ENCODE results near the gene TRAF7.
"Not testable (repeated sequence)": the region's sequence is repeated elsewhere in the genome, so short reads cannot be mapped to it uniquely, and the experiment has no call there.

TRAF7 gene

DNA sequence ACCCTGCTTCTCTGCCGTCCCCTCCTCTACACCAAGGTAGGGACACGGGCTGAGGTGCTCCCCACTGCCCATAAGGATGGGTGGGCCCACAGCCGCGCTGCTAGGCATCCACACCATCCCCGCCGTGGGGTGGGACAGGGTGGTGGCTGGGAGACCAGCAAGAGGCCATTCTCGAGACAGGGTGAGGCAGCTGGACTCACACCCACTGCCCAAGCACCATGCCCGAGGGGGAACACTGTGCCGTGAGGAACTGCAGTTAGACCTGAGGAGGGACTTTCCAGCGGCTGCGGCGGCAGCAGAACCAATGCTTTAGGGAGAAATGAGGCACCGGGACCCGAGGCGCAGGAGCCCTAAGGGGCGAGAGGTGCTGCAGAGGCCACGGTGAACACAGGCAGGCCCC is 33.2 kb upstream of the TRAF7 start:
- DNase-seq, result no peak

DNA sequence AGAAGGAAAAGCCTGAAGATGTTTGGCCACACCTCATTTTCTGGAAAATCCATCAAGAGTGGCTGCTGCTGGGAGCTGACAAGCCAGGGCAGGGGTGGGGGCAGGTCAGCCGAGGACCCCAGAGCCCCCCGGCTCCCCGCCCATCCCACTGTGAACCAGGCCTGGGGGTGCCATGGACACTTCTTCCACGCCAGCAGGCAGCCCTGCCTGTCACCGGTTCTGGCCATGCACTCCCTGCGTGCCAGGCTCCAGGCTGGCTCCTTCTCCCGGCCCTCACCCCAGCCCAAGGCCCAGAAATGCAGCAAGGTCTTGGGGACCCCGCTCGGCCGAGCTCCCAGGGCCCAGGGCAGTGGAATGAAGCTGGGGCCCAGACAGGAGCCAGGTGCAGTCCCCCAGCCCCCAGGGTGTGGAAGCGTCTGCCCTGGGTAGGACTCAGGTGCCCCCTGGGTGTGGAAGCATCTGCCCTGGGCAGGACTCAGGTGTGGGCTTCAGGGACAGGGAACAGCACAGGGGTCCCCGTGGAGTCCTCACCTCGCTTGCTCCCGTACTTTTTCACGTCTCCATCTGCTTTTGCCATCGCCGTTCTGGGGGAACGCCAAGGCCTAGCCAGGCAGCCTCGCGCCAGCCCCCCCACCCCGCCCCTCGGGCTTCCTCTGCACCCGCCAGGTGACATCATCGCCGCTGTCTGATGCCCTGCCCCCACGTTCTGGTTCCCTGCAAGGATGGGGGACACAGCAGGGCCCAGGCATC is 32.5 kb upstream of the TRAF7 start:
- peak in 2 of 51 donors; percentile 15 to 19 for DNase-seq

DNA sequence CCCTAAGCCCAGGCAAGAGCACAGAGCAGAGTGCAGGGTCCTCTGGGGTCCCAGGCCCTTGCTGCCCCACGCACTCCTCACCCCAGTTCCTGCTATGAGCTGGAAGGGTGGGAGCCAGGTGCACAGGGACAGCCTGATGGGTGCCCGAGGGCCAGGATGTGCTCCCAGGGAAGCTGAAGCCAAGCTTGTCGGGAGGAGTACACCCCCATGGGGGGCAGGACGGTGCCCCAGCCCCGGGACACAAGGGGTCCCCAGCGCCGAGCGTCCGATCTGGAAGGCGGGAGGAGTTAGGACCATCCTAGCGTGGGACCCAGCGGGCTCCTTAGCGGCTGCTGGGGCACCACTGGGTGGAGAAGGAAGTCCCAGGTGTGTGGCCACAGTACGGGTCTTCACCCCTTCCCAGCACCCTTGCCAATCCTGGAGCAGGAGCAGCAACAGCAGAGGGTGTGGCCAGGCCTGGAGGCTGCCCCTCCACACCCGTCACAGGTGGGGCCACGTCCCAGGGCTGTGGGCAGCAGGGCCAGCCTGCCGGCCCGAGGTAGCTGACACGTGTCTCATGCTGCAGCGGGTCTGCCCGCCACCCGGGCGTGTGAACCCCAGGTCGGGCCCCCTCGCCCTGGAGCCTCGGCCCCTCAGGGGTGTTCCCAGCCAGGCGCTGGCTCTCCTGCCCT is 31.7 kb upstream of the TRAF7 start:
- not testable (repeated sequence) for DNase-seq

DNA sequence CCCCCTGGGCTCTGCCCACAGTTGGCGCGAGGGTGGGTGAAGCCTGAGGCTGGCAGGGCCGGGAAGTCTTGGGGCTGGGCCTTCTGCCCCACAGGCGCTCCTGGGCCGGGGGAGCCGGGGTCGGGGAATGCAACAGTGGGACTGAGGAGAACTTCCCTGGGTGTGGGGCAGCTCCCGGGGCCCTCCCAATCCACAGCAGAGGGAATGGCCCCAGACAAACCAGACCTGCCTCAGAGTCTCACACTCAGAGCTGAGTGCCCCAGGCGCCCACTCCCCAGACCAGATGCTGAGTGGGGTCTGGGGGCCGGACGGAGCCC is 31.2 kb upstream of the TRAF7 start:
- peak in 2 of 51 donors; percentile 32 to 43 for DNase-seq

DNA sequence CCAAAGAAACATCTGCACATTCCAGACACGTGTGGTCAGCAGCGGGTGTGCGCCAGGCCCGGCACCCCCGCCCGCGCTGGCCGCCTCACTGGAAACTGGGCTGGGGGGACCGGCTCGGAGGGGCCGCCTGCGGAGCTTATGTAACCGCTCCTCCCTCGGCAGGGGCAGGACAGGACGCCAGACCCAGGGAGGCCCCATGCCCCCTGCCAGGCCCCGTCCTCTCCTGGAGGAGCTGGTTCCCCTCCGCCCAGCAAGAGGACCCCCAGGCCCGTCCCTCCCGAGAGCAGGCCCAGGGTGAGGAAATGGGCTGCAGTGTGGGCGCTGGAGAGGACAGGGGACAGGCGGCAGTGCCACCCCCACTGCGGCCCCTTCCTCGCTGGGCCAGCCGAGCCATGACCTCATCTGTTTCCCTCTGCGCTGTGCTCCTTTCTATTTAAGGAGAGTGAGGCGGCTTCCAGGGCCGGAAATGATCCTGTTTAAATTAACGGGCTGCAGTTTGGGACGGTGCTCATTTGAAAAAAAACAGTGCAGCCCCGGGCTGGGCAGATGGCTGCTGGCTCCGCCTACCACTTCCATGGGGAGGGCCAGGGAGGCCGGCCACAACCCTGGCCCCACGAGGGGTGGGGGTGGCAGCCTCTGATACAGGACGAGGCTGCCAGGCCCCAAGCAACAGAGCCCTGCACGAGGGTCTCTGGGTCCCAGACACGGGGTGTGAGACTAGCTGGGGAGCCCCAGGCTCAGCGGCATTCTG is 30.7 kb upstream of the TRAF7 start:
- DNase-seq, result peak in 33 of 51 donors; percentile 15 to 82 (median 53)

DNA sequence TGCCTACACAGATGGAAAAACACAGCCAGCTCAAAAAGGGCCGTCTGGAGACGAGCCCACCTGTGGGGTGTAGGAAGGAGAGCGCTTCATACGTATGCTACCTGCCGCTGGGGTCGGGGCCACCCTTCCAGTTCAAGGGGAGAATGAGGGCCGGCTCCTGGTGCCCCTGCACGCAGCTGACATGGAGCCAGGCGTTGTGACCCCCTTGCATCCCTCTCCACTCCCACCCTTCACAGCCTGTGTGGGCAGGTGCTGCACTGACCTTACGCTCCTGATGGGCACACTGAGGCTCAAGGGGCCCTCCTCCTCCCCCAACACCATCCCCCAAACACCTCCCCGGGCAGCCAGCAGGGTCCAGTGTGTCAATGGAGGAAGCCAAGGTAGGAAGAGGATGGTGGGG is 30.0 kb upstream of the TRAF7 start:
- peak in 1 of 51 donors; percentile 46 for DNase-seq

DNA sequence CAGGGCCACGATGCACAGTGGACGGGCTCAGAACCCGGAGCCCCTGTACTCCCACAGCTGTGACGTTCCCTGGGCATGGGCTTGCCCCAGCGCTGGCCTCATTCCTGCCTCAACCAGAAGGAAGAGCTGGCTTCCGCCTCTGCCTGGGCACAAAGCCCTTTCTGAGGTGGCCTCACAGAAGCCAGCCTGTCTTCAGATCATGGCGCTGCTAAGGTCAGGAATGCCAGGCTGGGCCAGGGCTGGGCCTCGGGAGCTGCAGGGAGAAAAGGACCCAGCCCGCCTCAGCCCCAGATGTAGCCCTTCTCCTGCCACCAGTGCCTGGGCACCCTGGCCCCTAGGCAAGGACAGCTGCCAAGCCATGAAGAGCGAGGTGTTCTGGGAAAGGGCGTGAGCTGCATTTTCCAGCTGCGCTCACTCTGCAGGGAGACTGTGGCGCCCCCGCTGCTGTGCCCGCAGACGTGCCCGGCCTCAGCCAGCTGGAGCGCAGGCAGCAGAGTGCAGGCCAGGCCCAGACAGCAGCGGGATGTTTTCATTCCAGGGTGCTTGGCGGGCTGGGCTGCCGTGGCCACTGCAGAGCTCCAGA is 29.3 kb upstream of the TRAF7 start:
- DNase-seq, result peak in 41 of 51 donors; percentile 30 to 91 (median 73)

DNA sequence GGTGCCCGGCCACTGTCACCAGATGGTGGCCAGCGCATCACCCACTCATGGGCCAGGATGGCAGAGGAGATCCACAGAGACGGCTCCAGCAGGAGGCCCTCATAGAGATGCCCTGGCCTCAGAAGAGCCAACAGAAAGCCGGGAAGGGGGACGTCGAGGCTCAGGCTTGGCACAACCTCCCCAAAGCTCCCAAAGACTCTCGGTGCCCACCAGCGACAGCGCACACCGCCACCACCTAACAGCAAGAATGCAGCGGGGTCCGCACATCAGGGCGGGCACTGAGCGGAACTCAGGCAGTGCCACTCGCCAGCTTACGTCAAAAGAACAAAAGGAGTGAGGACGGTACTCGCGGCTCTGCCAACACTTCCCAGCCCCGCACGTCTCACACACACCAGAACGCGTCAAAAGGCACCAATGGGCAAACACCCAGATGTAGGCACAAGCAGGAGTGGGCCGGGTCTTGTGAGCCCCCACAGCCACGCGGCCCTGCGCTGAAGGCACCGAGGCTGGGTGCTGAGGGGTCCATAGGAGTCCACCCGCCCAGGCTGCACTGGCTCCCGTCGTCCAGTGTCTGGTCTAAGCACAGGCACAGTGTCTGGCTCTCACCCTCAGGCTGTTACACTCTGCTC is 28.5 kb upstream of the TRAF7 start:
- peak in 23 of 51 donors; percentile 19 to 65 (median 35) for DNase-seq

DNA sequence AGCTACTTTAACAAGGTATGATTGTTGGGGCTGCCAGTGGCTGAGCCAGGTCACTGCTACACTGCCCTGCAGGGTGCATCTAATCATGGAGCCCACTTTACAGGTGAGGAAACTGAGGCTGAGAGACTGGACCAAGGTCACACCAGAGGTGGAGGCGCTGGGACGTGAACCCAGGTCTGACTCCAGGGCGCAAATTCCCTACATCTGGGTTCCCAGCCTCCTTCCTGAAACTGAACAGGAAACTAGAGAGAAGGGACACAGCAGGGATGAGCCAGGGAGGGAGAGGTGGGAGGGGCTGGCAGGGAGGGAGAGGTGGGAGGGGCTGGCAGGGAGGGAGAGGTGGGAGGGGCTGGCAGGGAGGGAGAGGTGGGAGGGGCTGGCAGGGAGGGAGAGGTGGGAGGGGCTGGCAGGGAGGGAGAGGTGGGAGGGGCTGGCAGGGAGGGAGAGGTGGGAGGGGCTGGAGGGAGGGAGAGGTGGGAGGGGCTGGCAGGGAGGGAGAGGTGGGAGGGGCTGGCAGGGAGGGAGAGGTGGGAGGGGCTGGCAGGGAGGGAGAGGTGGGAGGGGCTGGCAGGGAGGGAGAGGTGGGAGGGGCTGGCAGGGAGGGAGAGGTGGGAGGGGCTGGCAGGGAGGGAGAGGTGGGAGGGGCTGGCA is 27.8 kb upstream of the TRAF7 start:
- DNase-seq, result peak in 1 of 51 donors; percentile 17

DNA sequence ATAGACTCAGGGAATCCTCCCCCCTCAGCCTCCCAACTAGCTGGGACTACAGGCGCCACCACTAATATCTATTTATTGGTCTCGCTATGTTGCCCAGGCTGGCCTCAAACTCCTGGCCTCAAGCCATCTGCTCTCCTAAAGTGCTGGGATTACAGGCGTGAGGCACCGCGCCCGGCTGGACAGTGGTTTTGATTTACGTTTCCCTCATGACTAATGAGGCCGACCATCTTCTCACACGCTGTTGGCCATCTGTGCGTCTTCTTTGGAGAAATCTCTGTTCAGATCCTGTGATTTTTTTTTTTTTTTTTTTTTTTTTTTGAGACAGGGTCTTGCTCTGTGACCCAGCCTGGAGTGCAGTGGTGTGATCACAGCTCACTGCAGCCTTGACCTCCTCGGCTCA is 26.3 kb upstream of the TRAF7 start:
- not testable (repeated sequence) for DNase-seq

DNA sequence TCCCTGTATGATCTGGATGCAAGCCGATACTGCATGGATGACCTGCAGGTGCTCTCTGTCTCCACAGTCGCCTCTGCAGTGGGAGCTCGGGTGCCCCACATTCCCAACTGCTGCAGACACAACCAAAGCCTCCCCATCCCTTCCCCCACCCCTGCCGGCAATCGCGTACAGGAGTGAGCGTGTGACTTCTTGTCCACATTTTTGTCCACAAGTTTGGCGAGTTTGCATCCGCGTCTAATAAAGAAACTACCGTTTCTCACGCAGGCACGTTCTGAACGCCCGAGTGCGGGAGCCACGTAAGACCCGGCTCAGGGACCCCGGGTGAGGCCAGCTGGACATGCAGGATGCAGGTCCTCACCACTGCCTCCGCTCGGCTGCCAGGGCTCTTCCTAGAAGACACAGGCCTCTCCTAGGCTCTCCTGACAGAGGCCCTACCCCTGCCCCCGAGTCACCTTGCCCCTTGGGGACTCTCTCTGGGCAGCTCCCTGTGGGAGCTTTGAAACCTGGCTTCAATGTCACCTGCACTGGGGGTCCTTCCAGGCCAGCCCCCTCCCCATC is 25.6 kb upstream of the TRAF7 start:
- not testable (repeated sequence) for DNase-seq

DNA sequence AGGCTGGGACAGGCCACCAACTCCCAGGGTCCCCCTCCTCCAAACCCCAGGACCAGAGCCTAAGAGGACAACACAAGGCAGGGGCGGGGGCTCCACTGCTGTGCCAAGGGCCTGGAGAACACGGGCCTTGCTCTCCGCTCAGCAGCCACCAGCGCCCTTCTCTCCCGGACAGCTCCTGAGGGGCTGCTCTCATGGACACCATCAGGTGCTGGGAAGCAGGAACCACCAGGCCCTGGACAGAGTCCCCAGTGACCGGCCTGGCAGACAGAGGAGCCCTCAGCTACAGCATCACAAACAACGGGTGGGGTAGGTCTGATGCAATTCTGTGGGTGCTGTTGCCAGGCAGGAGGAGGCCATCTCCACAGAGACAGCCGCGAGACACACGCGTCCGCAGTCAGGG is 21.8 kb upstream of the TRAF7 start:
- not testable (repeated sequence) for DNase-seq

DNA sequence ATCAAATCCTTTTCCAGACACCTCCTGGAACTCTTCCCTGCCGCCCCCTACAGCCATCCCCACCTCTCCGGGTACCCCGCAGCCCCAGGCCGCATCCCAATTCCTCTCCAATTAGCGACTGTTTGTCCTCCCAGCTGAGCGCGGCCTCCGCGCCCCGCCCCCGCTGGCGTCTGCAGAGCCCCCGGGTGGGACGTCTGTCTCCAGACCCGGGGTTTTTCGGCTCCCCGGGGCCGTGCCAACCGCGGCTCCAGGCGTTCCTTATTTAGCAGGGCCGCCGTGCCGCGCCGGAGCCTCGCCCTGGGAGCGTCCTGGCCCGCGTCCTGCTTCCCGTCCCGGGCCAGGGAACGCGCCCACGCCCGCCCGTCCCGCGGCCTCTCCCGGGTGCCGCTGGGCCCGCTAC is 20.5 kb upstream of the TRAF7 start:
- DNase-seq, result peak in 2 of 51 donors; percentile 19 to 27

DNA sequence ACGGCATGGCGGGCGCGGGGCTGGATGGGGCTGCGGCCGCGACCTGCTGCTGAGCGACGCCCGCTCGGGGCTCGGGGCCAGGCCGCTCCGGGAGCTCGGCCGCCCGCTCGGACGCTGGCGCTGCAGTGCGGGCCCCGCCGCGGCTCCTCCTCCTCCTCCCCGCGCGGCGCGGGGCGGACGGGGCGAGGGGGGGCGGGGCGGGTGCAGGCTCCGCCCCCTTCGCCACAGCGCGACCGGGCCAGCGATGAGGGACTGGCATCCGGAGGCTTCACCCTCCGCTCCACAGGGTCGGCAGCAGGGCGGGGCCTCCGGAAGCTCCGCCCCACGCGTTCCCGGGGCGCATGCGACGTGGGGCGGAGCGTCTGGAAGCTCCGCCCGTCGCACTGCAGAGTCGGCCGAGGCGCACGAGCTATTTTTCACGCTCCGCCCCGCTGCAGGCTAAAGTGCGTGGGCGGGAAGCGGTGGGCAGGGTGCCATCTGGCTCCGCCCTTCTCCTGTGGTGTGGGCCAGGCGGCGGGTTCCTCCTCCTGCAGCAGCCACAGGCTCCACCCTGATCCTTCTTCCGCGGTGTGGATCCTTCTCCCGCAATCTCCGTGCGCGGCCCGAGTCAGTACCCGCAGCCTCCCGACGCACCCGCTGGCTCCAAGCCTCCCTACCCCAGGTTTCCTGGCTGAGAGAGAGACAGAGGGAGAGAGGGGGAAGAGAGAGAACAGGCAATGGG is 19.7 kb upstream of the TRAF7 start, which contains the start of gene PKD1:
PKD1 (minus strand) TSS at position 129 of the 721 bp plus-strand sequence. CDS start 209 bp downstream, outside the sequence.
- peak in 47 of 51 donors; percentile 31 to 96 (median 85) for DNase-seq

DNA sequence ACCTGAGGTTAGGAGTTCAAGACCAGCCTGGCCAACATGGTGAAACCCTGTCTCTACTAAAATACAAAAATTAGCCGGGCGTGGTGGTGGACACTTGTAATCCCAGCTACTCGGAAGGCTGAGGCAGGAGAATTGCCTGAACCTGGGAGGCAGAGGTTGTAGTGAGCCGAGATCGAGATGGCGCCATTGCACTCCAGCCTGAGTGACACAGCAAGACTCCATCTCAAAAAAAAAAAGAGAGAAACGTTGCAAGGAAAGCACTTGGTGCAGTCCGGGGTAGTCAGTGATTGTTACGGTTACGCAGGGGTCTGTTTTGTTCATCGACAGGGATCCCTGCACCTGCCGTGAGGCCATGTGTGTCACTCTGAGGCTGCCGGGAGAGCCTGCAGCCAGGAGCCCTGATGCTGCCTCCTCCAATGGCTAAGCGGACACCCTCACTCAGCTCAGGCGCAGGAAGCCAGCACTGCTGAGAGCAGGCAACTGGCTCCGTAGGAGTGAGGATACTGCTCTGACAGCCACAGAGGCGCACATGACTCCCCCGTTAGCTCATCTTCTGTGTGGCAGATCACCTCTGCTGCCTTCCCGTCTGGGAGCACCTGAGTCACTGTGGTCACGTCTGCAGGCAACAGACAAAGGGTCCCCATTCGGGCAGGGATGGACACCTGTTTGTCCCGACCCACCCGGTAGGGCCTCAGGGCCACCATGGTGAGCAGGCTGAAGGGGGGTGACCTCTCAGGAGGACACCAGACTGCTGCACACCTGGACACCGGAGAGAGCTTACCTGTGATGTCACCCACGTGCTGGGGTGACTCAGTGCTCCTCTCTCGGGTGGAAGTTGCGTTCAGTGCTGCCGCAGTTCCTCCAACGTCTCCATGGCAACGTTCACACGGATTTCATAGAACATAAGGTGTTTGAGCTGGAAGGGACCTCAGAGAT is 12.4 kb upstream of the TRAF7 start:
- DNase-seq, result peak in 16 of 51 donors; percentile 15 to 88 (median 44)

DNA sequence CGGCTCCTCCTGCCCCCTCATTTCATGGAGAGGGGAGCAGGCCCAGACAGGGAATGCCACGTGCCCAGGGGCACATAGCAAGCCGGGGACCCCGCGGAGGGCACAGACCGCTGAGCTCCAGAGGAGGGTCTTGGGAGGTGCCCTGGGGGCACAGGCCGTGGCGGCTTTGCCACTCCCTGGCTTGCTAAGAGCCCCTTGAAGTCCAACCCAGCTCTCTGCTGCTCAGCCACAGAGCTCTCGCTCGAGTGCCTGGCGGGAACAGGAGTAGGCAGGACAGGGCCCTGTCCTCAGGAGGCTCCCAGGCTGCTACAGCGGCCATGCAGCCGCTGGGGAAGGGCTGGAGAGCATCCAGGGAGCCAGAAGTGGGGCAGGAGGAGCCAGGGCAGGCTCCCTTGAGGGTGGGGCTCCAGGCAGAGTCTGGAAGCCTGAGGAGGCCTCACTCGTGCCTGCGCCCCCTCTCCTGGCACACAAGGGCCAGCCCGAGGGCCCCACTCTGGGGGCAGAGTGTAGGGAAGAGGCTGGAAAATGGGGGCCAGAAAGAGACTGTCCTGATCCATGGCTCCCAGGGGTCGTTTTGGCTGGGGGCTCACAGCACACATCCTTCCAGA is 11.6 kb upstream of the TRAF7 start:
- DNase-seq, result no peak

DNA sequence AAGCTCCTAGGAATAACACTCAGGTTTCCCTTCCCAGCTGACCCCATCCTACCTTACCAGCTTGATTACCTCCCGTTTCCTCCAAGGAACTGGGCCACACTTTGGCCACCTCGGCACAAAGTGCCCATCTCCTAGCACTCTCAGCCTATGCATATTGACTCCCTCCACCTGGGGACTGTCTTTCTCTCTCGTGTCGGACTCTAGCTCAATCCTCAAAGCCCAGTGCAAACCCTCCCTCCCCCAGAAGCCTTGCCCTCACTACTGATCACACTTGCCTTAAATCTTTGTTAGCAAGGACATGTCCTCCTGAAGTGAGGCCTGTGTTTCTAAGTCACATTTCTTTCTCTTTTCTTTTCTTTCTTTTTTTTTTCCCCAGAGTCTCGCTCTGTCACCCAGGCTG is 9.7 kb upstream of the TRAF7 start:
- no peak for DNase-seq

DNA sequence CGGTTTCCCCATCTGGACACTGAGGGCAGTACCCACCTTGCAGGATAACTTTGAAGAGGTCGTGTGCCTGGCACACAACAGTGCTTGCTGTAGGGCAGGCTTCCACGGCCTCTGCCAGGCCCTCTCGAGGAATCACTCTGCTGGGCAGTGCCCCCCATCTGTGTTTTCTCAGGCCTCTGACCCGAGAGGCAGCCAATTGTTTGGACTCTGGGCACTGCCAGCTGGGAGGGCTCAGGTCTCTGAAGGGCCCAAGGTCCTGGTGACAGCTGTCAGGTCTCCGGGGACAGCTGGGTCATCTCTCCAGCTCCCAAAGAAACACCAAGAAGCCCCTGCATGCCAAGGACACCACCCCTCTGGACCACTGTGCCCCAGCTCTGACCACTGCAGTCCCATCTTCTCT is 8.2 kb upstream of the TRAF7 start:
- no peak for DNase-seq
